GM19463 (cell line): ENCODE results near the gene FHOD3.
"Not testable (repeated sequence)": the region's sequence is repeated elsewhere in the genome, so short reads cannot be mapped to it uniquely, and the experiment has no call there.

Experiments
- ATAC-seq: cut with Tn5 transposase; IDR thresholded peaks from one replicate; pipeline ENCODE4 v1.9.1; 2021; ENCODE audit warnings: mild to moderate bottlenecking, moderate library complexity; ENCODE audit not compliant: unreplicated experiment

FHOD3 gene

GRCh38 chr18:36535202-36535935, 237.9 kb downstream of the FHOD3 start:
- no peak for ATAC-seq

- no peak for ATAC-seq
Observed at GRCh38 chr18:36536426-36536825, 238.9 kb downstream of the FHOD3 start.

GRCh38 chr18:36537289-36537688, 239.8 kb downstream of the FHOD3 start:
- no peak for ATAC-seq

DNA sequence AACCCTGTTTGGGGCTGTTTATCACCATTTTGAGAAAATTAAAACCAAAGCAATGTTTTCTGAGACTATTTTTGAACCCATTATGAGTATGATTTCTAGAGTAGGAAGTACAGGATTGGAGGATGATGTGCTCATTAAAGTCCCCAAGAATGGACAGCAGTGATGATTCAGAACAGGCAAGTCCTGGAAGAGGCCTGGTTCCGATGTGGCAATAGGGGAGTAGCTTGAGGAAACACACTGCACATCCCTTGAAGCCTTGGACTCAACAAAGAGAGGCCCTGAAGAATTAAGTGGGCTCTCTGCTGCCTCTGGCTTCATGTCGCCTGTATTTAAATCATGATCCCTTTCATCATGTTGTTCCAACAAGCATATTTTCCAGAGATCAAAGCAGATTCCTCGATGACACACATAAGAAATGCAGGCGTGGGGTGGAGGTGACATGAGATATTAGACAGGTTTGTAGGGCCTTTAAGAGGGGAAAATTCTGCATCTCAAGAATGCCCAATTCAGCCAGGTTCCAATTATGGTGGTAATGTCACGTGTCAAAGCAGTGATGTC, 242.2 kb downstream of the FHOD3 start:
- no peak for ATAC-seq

DNA sequence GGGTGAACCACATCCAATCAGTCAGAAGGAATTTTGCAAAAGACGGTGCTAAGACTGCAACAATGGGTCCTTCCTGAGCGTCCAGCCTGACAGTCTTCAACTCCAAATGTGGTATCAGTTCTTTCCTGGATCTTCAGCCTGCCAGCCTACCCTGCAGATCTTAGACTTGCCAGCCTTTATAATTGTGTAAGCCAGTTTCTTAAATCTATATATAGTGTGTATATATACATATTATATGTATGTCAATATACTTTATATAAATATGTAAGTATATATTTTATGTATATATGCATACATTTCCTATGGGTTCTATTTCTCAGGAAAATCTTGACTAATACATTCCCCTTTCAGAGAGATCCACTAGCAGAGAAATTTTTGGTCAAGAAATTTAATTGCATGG, 245.5 kb downstream of the FHOD3 start:
- ATAC-seq: no peak

- ATAC-seq: no peak
Observed at GRCh38 chr18:36543991-36544725, 246.6 kb downstream of the FHOD3 start.

- ATAC-seq: no peak
Observed at GRCh38 chr18:36545821-36546427, 248.4 kb downstream of the FHOD3 start.

GRCh38 chr18:36546876-36547275, 249.4 kb downstream of the FHOD3 start:
- no peak for ATAC-seq

DNA sequence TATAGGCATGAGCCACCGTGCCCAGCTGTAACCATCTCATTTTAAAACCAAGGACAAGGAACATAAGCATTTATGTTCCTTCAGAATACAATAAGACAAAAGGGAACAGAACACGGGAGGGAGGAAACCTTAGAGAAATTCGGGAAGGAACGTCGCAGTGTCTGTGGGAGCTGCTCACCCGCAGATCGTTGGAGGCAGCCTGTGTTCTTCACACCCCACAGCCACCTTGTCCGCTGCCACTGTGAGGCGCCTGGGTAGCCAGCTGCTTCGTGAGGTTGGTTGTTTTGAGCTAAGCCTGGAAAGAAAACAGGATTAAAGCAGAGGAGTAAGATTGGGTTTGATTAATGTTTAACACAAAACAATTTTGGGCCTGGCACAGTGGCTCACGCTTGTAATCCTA, 250.0 kb downstream of the FHOD3 start:
- no peak for ATAC-seq

DNA sequence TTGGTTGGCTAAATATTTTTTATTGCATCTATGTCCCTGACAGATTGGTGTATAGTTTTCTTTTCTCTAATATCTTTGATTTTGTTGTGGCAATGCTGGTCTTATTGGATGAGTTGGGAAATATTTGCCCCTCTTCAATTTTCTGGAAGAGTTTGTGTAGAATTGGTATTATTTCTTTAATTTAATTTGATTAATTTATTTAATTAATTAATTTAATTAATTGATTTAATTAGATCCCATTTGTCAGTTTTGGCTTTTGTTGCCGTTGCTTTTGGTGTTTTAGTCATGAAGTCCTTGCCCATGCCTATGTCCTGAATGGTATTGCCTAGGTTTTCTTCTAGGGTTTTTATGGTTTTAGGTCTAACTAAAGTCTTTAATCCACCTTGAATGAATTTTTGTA, 253.8 kb downstream of the FHOD3 start:
- ATAC-seq: not testable (repeated sequence)

- no peak for ATAC-seq
Observed at GRCh38 chr18:36558234-36558633, 260.7 kb downstream of the FHOD3 start.

- ATAC-seq: no peak
Observed at GRCh38 chr18:36559149-36559857, 261.8 kb downstream of the FHOD3 start.

DNA sequence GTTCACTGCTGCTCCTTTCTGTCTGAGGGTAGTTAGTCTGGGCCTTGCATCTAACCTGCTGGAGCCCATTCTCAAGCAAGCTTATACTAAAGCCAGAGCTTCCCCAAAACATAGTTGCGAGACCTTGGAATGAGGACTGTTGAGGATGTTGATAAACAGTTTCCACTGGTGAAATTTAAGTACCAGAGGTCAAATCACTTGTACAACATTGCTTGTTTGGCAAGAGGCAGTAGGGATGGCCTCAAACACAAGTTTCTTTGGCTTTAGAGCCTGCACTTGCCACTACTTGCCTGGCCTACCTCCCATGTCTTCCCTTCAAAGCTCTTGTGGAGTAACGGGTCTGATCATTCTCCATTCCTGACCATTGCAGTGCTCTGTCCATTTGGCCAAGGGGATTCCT, 262.7 kb downstream of the FHOD3 start:
- no peak for ATAC-seq

- no peak for ATAC-seq
Observed at GRCh38 chr18:36561046-36561445, 263.5 kb downstream of the FHOD3 start.

DNA sequence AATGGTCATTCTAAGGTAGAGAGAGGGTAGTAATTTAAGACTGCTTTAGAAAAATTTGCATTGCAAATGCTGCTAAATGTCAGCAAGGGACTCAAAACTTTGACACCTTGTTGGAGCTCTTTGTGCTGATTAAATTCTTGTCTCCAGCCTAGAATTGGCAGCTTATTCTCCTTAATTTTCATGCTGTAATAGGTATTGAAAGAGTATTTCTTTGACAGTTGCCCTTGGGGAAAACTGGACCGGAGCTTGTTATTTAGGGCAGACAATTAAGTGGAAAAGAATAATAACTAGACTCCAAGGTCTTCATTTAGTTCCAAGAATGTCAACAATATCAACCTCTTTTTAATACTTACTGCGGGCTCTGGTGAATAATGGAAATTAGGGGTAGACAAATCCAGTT, 267.3 kb downstream of the FHOD3 start:
- no peak for ATAC-seq

DNA sequence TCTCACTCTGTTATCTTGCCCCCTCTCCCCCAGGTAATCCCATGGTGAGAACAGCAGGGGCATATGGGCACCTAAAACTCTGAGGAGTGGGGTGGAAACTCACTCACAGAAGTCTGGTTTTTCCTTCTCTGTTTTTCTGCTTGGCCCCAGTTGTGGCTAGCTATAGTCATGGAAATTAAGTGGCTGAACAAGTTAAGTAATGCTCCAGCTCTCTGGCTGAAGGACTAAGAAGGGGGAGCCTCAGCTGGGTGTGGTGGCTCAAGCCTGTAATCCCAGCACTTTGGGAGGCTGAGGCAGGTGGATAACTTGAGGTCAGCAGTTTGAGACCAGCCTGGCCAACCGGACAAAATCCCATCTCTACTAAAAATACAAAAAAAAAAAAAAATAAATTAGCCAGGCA, 270.3 kb downstream of the FHOD3 start:
- ATAC-seq: no peak

DNA sequence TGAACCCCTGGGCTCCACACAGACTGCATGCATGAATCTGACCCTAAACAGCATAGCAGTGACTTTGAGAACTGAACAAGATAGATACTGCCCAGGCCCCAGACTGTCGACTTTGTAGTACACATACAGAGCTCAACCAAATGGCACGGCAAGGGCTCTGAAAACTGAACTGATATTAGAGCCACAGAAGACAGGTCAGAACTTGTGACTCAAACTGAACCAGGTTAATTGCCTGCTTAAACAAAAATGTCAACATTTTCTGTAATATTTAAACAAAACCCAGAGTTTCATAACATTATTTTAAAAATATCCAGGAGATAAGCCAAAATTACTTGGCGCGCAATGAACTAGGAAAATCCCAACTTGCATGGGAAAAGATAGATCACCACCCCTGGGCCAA, 271.0 kb downstream of the FHOD3 start:
- ATAC-seq: no peak

- ATAC-seq: peak; percentile 64
Observed at GRCh38 chr18:36572135-36572856, 274.8 kb downstream of the FHOD3 start.

DNA sequence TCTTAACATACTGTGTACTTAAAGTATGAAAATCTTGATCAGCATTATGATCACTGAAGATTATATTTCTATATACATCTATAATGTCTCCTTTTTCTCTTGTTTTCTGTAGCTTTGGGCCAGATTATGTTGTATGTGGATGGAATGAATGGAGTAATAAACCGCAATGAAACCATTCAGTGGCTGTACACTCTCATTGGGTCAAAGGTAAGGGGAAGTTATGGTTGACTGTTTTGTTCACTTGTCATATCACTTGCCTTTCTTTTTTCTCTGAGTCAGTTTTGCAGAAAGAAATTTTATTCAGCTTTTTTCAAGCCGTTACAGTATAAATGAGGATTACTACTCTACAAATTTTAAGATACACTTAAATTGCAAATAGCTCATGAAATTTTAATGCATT, 278.8 kb downstream of the FHOD3 start:
- no peak for ATAC-seq

DNA sequence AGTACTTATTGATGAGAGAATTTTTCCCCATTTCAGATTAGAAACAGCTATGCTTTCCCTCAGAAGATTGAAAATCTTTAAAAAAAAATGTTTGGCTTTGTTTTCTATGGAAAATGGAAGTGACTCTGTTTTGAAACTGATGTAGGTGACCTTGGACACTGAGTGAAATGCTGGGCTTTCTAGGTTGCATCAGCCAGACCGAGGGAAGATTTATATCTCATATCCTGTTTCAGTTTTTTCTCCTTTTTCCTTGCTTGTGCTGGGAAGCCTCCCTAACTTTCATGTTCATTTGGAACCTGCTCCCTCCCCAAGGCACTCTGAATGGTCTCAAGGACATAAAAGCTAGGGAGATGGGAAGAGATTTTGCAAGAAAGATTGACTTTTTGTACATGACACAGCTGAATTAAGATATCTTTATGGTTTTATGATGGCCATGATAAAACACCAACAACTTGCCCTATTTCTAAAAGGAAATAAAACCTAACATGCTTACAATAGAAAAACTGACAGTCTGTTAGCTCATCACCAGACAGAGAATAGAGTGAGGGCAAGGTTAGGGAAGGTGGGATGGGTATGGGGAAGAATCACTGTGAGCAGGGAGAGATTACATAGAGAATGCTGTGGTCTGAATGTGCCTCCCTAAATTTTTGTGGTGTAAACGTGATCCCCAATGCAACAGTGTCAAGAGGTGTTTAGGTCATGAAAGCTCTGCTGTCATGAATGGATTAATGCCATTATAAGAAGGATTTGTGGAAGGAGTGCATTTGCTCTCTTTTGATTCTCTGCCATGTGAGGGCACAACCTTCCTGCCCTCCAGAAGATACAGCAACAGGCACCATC, 281.6 kb downstream of the FHOD3 start:
- ATAC-seq: no peak
